Measurements from ENCODE around the gene NHERF1.

NHERF1 gene

GRCh38 chr17:74770498-74771318, 22.3 kb downstream of the NHERF1 start:
- Histone ChIP-seq H3K27me3 (ENCODE audit: insufficient read depth, poor library complexity, severe bottlenecking) (no peaks in the 10 kb centered on the region), H3K27ac (ENCODE audit: poor library complexity, severe bottlenecking) (no peak overlapping the region), H3K4me3 (ENCODE audit: severe bottlenecking) (no peak overlapping the region), H3K9me3 (ENCODE audit: severe bottlenecking) (no peaks in the 10 kb centered on the region), H3K4me1 (ENCODE audit: insufficient read depth, poor library complexity, severe bottlenecking) (no peaks in the 10 kb centered on the region), H3K36me3 (ENCODE audit: low read depth) (peaks cover 64% of the 10 kb centered on the region)
- peak; percentile 79 for ATAC-seq (ENCODE audit: low read depth)
- no peak for DNase-seq (ENCODE audit: low spot score)
- peak; percentile 87 for TF ChIP-seq CTCF (IDR thresholded peaks at IDR 0.05; ENCODE audit: poor library complexity, severe bottlenecking)

GRCh38 chr17:74771319-74771914, 23.0 kb downstream of the NHERF1 start:
- Histone ChIP-seq H3K36me3 (ENCODE audit: low read depth) (peaks cover 57% of the 10 kb centered on the region), H3K27ac (ENCODE audit: poor library complexity, severe bottlenecking) (no peak overlapping the region), H3K4me3 (ENCODE audit: severe bottlenecking) (no peak overlapping the region), H3K27me3 (ENCODE audit: insufficient read depth, poor library complexity, severe bottlenecking) (no peaks in the 10 kb centered on the region), H3K9me3 (ENCODE audit: severe bottlenecking) (no peaks in the 10 kb centered on the region), H3K4me1 (ENCODE audit: insufficient read depth, poor library complexity, severe bottlenecking) (no peaks in the 10 kb centered on the region)
- TF ChIP-seq CTCF (IDR thresholded peaks at IDR 0.05; ENCODE audit: poor library complexity, severe bottlenecking): no peak
- no peak for ATAC-seq (ENCODE audit: low read depth)
- DNase-seq (ENCODE audit: low spot score): no peak

GRCh38 chr17:74772053-74772452, 23.6 kb downstream of the NHERF1 start:
- no peak overlapping the region for H3K4me3 ChIP-seq (ENCODE audit: severe bottlenecking)
- no peaks in the 10 kb centered on the region for H3K9me3 ChIP-seq (ENCODE audit: severe bottlenecking)
- TF ChIP-seq CTCF (IDR thresholded peaks at IDR 0.05; ENCODE audit: poor library complexity, severe bottlenecking): no peak
- no peaks in the 10 kb centered on the region for H3K27me3 ChIP-seq (ENCODE audit: insufficient read depth, poor library complexity, severe bottlenecking)
- ATAC-seq (ENCODE audit: low read depth): no peak
- H3K27ac ChIP-seq (ENCODE audit: poor library complexity, severe bottlenecking): no peak overlapping the region
- DNase-seq (ENCODE audit: low spot score): no peak
- H3K36me3 ChIP-seq (ENCODE audit: low read depth): peaks cover 52% of the 10 kb centered on the region
- H3K4me1 ChIP-seq (ENCODE audit: insufficient read depth, poor library complexity, severe bottlenecking): peaks cover under 1% of the 10 kb centered on the region

- H3K27me3 ChIP-seq (ENCODE audit: insufficient read depth, poor library complexity, severe bottlenecking): no peaks in the 10 kb centered on the region
- peaks cover 48% of the 10 kb centered on the region for H3K36me3 ChIP-seq (ENCODE audit: low read depth)
- no peak for ATAC-seq (ENCODE audit: low read depth)
- TF ChIP-seq CTCF (IDR thresholded peaks at IDR 0.05; ENCODE audit: poor library complexity, severe bottlenecking): no peak
- no peak for DNase-seq (ENCODE audit: low spot score)
- H3K27ac ChIP-seq (ENCODE audit: poor library complexity, severe bottlenecking): no peak overlapping the region
- no peaks in the 10 kb centered on the region for H3K9me3 ChIP-seq (ENCODE audit: severe bottlenecking)
- no peak overlapping the region for H3K4me3 ChIP-seq (ENCODE audit: severe bottlenecking)
- H3K4me1 ChIP-seq (ENCODE audit: insufficient read depth, poor library complexity, severe bottlenecking): peaks cover 4% of the 10 kb centered on the region
Measured at GRCh38 chr17:74773414-74773813, 25.0 kb downstream of the NHERF1 start.

GRCh38 chr17:74773871-74774286, 25.5 kb downstream of the NHERF1 start:
- no peaks in the 10 kb centered on the region for H3K9me3 ChIP-seq (ENCODE audit: severe bottlenecking)
- H3K4me1 ChIP-seq (ENCODE audit: insufficient read depth, poor library complexity, severe bottlenecking): peaks cover 4% of the 10 kb centered on the region
- H3K4me3 ChIP-seq (ENCODE audit: severe bottlenecking): no peak overlapping the region
- ATAC-seq (ENCODE audit: low read depth) (no peak), DNase-seq (ENCODE audit: low spot score) (no peak)
- peaks cover 43% of the 10 kb centered on the region for H3K36me3 ChIP-seq (ENCODE audit: low read depth)
- no peaks in the 10 kb centered on the region for H3K27me3 ChIP-seq (ENCODE audit: insufficient read depth, poor library complexity, severe bottlenecking)
- H3K27ac ChIP-seq (ENCODE audit: poor library complexity, severe bottlenecking): no peak overlapping the region
- TF ChIP-seq CTCF (IDR thresholded peaks at IDR 0.05; ENCODE audit: poor library complexity, severe bottlenecking): no peak
